Measurements from ENCODE around the gene DNAJC5.

GRCh38 chr20:63861365-63861934 lies 33.5 kb upstream of the DNAJC5 start, which contains the start of gene ABHD16B:
- TF ChIP-seq POLR2A (IDR thresholded peaks at IDR 0.05; ENCODE audit: control extremely low read depth in 1 of 2, low read depth in 2 of 2, low read length in 2 of 2): no peak
- TF ChIP-seq EZH2 (IDR thresholded peaks at IDR 0.05; ENCODE audit: low read depth, low read length, severe bottlenecking): no peak
- TF ChIP-seq, protein P1, sequence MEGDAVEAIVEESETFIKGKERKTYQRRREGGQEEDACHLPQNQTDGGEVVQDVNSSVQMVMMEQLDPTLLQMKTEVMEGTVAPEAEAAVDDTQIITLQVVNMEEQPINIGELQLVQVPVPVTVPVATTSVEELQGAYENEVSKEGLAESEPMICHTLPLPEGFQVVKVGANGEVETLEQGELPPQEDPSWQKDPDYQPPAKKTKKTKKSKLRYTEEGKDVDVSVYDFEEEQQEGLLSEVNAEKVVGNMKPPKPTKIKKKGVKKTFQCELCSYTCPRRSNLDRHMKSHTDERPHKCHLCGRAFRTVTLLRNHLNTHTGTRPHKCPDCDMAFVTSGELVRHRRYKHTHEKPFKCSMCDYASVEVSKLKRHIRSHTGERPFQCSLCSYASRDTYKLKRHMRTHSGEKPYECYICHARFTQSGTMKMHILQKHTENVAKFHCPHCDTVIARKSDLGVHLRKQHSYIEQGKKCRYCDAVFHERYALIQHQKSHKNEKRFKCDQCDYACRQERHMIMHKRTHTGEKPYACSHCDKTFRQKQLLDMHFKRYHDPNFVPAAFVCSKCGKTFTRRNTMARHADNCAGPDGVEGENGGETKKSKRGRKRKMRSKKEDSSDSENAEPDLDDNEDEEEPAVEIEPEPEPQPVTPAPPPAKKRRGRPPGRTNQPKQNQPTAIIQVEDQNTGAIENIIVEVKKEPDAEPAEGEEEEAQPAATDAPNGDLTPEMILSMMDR (IDR thresholded peaks at IDR 0.05; ENCODE audit: control extremely low read depth in 1 of 3, insufficient read depth in 1 of 3, low read depth in 1 of 3, low read length in 3 of 3): no peak
- TF ChIP-seq HDAC2 (IDR thresholded peaks at IDR 0.05; ENCODE audit: borderline replicate concordance in 1 of 2, low read depth in 2 of 2, low read length in 2 of 2): no peak

Data from H1 (cell line).